Measurements from ENCODE around the gene DCBLD2. TPM values are rescaled to one million over a fixed set of nuclear protein-coding genes. Genes with fewer than 3 reads are reported as not detected.
A peak's percentile ranks its signal among the peaks of the same experiment; 100 is the strongest.

The DCBLD2 gene
- total and polyA plus RNA-seq, 11 donors: 10.9 to 76.6 (median 62.0) TPM

DNA sequence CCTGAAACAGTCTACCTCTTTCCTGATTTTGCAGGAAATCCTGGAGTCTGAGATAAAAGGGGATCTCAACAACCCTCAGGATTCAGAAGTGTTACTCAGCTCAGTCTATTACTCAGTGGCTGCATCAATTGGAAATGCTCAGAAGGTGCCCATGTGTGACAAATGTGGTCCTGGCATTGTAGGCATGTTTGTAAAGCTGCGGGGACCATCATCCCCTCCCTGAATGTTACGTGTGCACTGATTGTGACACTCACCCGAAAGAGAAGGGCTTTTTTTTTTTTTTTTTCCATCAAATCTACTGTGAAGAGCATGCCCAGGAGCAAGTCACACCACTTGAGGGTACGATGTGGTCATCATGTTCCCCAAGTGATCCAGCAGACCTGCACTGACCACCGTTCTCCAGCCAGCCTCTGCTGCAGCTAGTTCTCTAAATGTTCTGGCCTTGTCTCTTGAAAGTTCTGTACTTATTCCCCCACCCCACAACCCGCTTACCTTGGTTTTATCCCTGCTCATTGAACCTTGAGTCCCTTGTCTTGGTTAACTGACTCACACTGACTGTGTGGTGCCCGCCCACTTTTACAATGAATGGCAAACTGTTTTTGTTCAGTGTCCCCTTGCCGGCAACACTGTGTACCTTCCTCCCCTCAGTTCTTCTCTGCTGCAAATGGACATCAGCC lies 118.5 kb downstream of the DCBLD2 start:
- Histone ChIP-seq H3K4me1 (peaks cover 0 to 72% (median 58%) of the 10 kb centered on the region in 12 donors), H3K27me3 (no peaks in the 10 kb centered on the region), H3K36me3 (peaks cover 0 to 57% (median 19%) of the 10 kb centered on the region in 9 donors), H3K27ac (peak overlapping the region in 1 of 12 donors; percentile 54), H3K9me3 (no peaks in the 10 kb centered on the region), H3K4me3 (no peak overlapping the region)
- ATAC-seq (no peak), DNase-seq (no peak)
- 87 to 94% (median 90%) methylated on average over 8 of the region's 8 CpGs for WGBS, 4 donors
- intact Hi-C loops (cut with DNase I): loop anchor here in 1 of 10 donors (5.0 kb wide), 1 partner anchor 51 kb away; no protein-coding TSS in a partner anchor
- TF ChIP-seq CTCF (IDR thresholded peaks at IDR 0.05): no peak
- no peak for TF ChIP-seq POLR2A (IDR thresholded peaks at IDR 0.05)

DNA sequence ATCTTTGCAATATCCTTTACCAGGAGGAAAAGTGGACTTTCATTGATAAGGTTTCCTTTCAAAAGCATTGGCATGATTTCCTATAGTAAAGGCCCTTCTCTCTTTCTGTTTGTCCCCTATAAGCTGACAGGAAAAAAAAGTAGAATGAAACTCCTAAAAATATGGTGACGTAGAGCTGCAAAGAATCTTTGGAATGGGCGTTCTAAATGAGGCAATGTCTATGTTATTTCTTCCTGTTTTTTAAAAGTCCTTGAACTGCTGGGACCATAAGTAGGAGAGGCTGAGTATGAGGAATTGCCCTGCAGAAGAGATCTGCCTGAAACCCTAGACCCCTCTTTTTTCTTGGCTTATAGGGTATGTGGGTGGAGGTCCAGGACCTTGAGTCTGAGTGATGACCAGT lies 121.2 kb downstream of the DCBLD2 start:
- intact Hi-C loops (cut with DNase I): loop anchor here in 1 of 10 donors (5.0 kb wide), 1 partner anchor 48 kb away; no protein-coding TSS in a partner anchor
- H3K27ac ChIP-seq: peak overlapping the region in 8 of 12 donors; percentile 24 to 79 (median 51)
- 72 to 89% (median 75%) methylated on average over 2 of the region's 2 CpGs for WGBS, 4 donors
- ATAC-seq (no peak), DNase-seq (no peak)
- no peaks in the 10 kb centered on the region for H3K27me3 ChIP-seq
- H3K9me3 ChIP-seq: no peaks in the 10 kb centered on the region
- peaks cover 0 to 53% (median 24%) of the 10 kb centered on the region in 9 donors for H3K36me3 ChIP-seq
- H3K4me1 ChIP-seq: peaks cover 0 to 71% (median 58%) of the 10 kb centered on the region in 12 donors
- H3K4me3 ChIP-seq: no peak overlapping the region
- TF ChIP-seq POLR2A (IDR thresholded peaks at IDR 0.05): no peak
- no peak for TF ChIP-seq CTCF (IDR thresholded peaks at IDR 0.05)

- Histone ChIP-seq H3K27ac (peak overlapping the region in 10 of 12 donors; percentile 3 to 79 (median 49)), H3K4me1 (peaks cover 0 to 68% (median 51%) of the 10 kb centered on the region in 12 donors), H3K27me3 (no peaks in the 10 kb centered on the region), H3K36me3 (peaks cover 0 to 55% (median 26%) of the 10 kb centered on the region in 9 donors), H3K9me3 (no peaks in the 10 kb centered on the region), H3K4me3 (no peak overlapping the region)
- 41 to 58% (median 50%) methylated on average over 4 of the region's 4 CpGs for WGBS, 4 donors
- intact Hi-C loops (cut with DNase I): loop anchor here in 4 of 10 donors (5.0 kb wide), 1 partner anchor 47 kb away; no protein-coding TSS in a partner anchor
- no peak for TF ChIP-seq POLR2A (IDR thresholded peaks at IDR 0.05)
- TF ChIP-seq CTCF (IDR thresholded peaks at IDR 0.05): no peak
- DNase-seq: no peak
- peak in 2 of 4 donors; percentile 36 for ATAC-seq
Observed at GRCh38 chr3:98779541-98780335, 121.8 kb downstream of the DCBLD2 start.

All from heart left ventricle (tissue), 16 donors.